Lower leg skin (tissue), 4 donors: Measurements from ENCODE around the gene LGALS9. TPM values are rescaled to one million over a fixed set of nuclear protein-coding genes. Genes with fewer than 3 reads are reported as not detected.

ENCODE experiments used
- DNase-seq, 2 donors: peaks; one replicate each; pipeline ENCODE4 v3.0.0-alpha.2; 2019; ENCODE audit warnings: low spot score in 2 of 2
- H3K4me3 ChIP-seq: fragments of 200-600 bp; sonication (generic); 2 replicates; pipeline ENCODE4 v1.5.1; 2017; ENCODE audit warnings: mild to moderate bottlenecking, low read depth; ENCODE audit not compliant: poor library complexity, severe bottlenecking
- CTCF ChIP-seq, 3 donors: fragments of 450-650 bp; IDR thresholded peaks; one replicate each; pipeline ENCODE4 v1.5.1; 2016; ENCODE audit warnings: antibody characterized with exemption in 3 of 3, mild to moderate bottlenecking in 3 of 3, moderate library complexity in 2 of 3
- POLR2A ChIP-seq, 2 donors: fragments of 450-650 bp; IDR thresholded peaks; one replicate each; pipeline ENCODE4 v1.6.1; 2016 to 2017; ENCODE audit warnings: antibody characterized with exemption in 2 of 2, mild to moderate bottlenecking in 1 of 2, moderate library complexity in 1 of 2
- WGBS, 2 donors: methylation state at CpG; one replicate each; pipeline ENCODE4 v1.1.5; 2018; 5-methylcytosine and 5-hydroxymethylcytosine counted together
- intact Hi-C: fragments of 100-400 bp; cut with DNase I; formaldehyde crosslinking; loops from one replicate; pipeline ENCODE4 v1.15.0; 2023; ENCODE audit warnings: low total_unique reads
- total RNA-seq, 4 donors: library from RNA; depleted of rRNA; stranded (reverse); fragments of >200 nt; gene quantifications; one replicate each; pipeline ENCODE4 v1.1.0, GENCODE V29; 2016

The LGALS9 gene
- total RNA-seq, 4 donors from 2014 or later = 3.4 to 15.5 (median 9.5) TPM

GRCh38 chr17:27588354-27588753 is 42.6 kb upstream of the LGALS9 start:
- TF ChIP-seq POLR2A (IDR thresholded peaks at IDR 0.05) = no peak
- TF ChIP-seq CTCF (IDR thresholded peaks at IDR 0.05) = no peak
- no peak overlapping the region for H3K4me3 ChIP-seq
- intact Hi-C loops = no loop called here
- WGBS, 2 donors = 95% methylated on average over 15 of the region's 15 CpGs
- no peak for DNase-seq

- WGBS, 2 donors = 95 to 98% methylated on average over 3 of the region's 3 CpGs
- no peak overlapping the region for H3K4me3 ChIP-seq
- DNase-seq = no peak
- TF ChIP-seq POLR2A (IDR thresholded peaks at IDR 0.05) (no peak), CTCF (IDR thresholded peaks at IDR 0.05) (no peak)
- intact Hi-C loops = loop anchor here (5.0 to 10.0 kb wide), 3 partner anchors 34 to 126 kb away; no protein-coding TSS in a partner anchor
Observed at GRCh38 chr17:27590864-27591263, 40.1 kb upstream of the LGALS9 start.

- intact Hi-C loops = loop anchor here (5.0 to 10.0 kb wide), 3 partner anchors 35 to 127 kb away; no protein-coding TSS in a partner anchor
- DNase-seq = no peak
- TF ChIP-seq POLR2A (IDR thresholded peaks at IDR 0.05) = no peak
- TF ChIP-seq CTCF (IDR thresholded peaks at IDR 0.05) = no peak
- 88 to 91% methylated on average over 3 of the region's 3 CpGs for WGBS, 2 donors
- H3K4me3 ChIP-seq = no peak overlapping the region
Observed at GRCh38 chr17:27591986-27592385, 39.0 kb upstream of the LGALS9 start.

- intact Hi-C loops = loop anchor here (5.0 to 10.0 kb wide), 3 partner anchors 36 to 129 kb away; no protein-coding TSS in a partner anchor
- DNase-seq = no peak
- WGBS, 2 donors = 87 to 90% methylated on average over 9 of the region's 9 CpGs
- TF ChIP-seq CTCF (IDR thresholded peaks at IDR 0.05) = no peak
- no peak for TF ChIP-seq POLR2A (IDR thresholded peaks at IDR 0.05)
- H3K4me3 ChIP-seq = no peak overlapping the region
Observed at GRCh38 chr17:27593232-27593856, 37.6 kb upstream of the LGALS9 start.

GRCh38 chr17:27593857-27594255 is 37.1 kb upstream of the LGALS9 start:
- 93 to 100% methylated on average over 3 of the region's 3 CpGs for WGBS, 2 donors
- intact Hi-C loops = loop anchor here (5.0 to 10.0 kb wide), 3 partner anchors 37 to 129 kb away; no protein-coding TSS in a partner anchor
- no peak for DNase-seq
- no peak overlapping the region for H3K4me3 ChIP-seq
- TF ChIP-seq POLR2A (IDR thresholded peaks at IDR 0.05) (no peak), CTCF (IDR thresholded peaks at IDR 0.05) (no peak)
